ENCODE measurements around the gene EPHA8.
A peak's percentile ranks its signal among the peaks of the same experiment; 100 is the strongest.

EPHA8 gene

DNA sequence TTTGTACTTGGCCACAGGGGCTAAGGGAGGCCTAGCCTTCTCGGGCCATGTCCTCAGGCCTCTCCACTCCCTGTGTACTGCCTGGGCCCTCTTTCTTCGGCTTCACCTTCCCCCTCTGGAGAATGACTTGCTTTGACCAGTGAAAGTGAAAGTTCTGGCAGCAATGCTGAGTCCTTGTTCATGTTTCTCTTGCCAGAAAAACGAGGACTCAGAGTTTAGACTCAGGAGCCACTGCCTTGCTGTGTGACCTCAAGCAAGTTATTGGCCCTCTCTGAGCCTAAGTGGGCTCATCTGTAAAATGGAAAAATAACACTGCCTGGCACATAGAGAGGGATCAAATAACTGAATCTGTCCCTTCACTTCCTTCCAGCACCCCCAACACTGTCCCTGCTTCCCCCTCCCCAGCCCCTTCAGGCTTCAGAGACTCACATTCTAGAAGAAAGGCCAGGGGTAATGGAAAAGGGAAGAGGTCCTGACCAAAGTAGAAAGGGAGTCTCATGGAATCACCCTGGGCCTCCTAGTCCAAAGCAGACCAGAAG is 74.7 kb downstream of the EPHA8 start:
- H3K9me3 Mint-ChIP-seq: no peaks in the 10 kb centered on the region
- H3K4me1 Mint-ChIP-seq (ENCODE audit: low read depth): peaks cover 79% of the 10 kb centered on the region
- H3K4me3 Mint-ChIP-seq: peak overlapping the region; percentile 79
- intact Hi-C loops (cut with micrococcal nuclease): no loop called here
- H3K27me3 Mint-ChIP-seq: peaks cover 25% of the 10 kb centered on the region
- peaks cover 55% of the 10 kb centered on the region for H3K36me3 Mint-ChIP-seq (ENCODE audit: low read depth)
- H3K27ac Mint-ChIP-seq: peak overlapping the region; percentile 72

GRCh38 chr1:22638476-22639234 is 75.4 kb downstream of the EPHA8 start:
- no peaks in the 10 kb centered on the region for H3K9me3 Mint-ChIP-seq

DNA sequence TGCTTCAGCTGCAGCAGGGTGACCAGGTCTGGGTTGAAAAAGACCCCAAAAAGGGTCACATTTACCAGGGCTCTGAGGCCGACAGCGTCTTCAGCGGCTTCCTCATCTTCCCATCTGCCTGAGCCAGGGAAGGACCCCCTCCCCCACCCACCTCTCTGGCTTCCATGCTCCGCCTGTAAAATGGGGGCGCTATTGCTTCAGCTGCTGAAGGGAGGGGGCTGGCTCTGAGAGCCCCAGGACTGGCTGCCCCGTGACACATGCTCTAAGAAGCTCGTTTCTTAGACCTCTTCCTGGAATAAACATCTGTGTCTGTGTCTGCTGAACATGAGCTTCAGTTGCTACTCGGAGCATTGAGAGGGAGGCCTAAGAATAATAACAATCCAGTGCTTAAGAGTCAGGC is 76.0 kb downstream of the EPHA8 start:
- Mint-ChIP-seq H3K4me1 (ENCODE audit: low read depth) (peaks cover 82% of the 10 kb centered on the region), H3K27ac (peak overlapping the region; percentile 52), H3K27me3 (peaks cover 15% of the 10 kb centered on the region), H3K36me3 (ENCODE audit: low read depth) (peaks cover 67% of the 10 kb centered on the region), H3K4me3 (peak overlapping the region; percentile 79), H3K9me3 (no peaks in the 10 kb centered on the region)
- intact Hi-C loops (cut with micrococcal nuclease): no loop called here

More at GRCh38 chr1:22638476-22639234, 75.4 kb downstream of the EPHA8 start:
- Mint-ChIP-seq H3K27ac (peak overlapping the region; percentile 72), H3K4me1 (ENCODE audit: low read depth) (peaks cover 82% of the 10 kb centered on the region), H3K36me3 (ENCODE audit: low read depth) (peaks cover 61% of the 10 kb centered on the region), H3K27me3 (peaks cover 19% of the 10 kb centered on the region), H3K4me3 (peak overlapping the region; percentile 79)
- intact Hi-C loops (cut with micrococcal nuclease): no loop called here

DNA sequence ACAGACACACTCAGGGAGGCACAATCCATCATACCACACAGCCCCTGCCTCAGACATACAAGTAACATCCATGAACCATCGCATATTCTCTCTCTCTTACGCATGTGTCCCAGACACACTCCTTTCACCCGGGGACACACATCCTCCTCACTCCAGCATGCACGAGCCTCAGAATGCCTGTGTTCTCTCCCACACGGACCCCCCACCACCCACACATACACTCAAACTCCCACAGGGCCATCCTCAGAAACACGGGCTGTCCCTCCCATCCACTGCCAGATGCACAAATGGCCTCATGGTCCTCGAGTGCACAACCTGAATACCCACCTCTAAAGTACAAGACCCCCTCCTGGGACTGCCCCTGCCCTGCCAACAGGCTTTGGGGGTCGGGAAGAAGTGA is 78.0 kb downstream of the EPHA8 start:
- peaks cover 87% of the 10 kb centered on the region for H3K4me1 Mint-ChIP-seq (ENCODE audit: low read depth)
- H3K4me3 Mint-ChIP-seq: no peak overlapping the region
- intact Hi-C loops (cut with micrococcal nuclease): loop anchor here (5.0 kb wide), 1 partner anchor 99 kb away; no protein-coding TSS in a partner anchor
- peaks cover 10% of the 10 kb centered on the region for H3K27me3 Mint-ChIP-seq
- no peaks in the 10 kb centered on the region for H3K9me3 Mint-ChIP-seq
- peaks cover 86% of the 10 kb centered on the region for H3K36me3 Mint-ChIP-seq (ENCODE audit: low read depth)
- peak overlapping the region; percentile 25 for H3K27ac Mint-ChIP-seq

DNA sequence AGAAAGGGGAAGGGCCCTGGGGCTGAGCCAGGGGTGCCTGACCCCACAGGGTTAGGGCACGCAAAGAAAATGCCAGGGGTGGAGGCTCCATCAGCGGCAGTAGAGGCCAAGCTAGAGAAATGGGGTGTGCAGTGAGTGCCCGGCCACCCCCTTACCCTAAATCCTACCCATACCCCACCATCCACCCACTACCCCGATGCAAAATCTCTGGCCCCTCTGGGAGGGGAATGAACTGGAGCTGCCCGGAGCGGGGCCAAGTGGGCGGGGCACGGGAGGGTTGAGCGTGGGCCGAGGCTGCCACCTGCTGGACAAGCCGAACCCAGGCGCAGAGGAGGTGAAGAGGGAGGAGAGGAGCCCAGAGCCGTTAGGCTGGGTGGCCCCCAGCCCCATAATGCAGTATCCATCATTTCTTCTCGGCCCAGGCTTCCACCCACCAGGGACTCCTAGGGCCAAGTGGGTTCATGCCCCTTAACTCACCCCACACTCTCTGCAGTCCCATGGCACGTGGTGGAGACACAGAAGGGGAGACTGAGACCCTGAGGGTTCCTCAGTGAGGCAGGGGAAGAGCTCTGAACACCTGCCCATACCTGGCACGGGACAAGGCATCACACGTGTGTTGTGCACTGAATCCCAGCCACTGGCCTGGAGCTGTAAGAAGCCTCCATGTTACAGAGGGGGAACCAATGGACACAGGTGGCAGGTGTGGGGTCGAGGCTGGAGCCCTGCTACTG is 78.8 kb downstream of the EPHA8 start:
- Mint-ChIP-seq H3K4me1 (ENCODE audit: low read depth) (peaks cover 85% of the 10 kb centered on the region), H3K9me3 (no peaks in the 10 kb centered on the region), H3K27me3 (peaks cover 10% of the 10 kb centered on the region), H3K27ac (peak overlapping the region; percentile 85), H3K4me3 (peak overlapping the region; percentile 4), H3K36me3 (ENCODE audit: low read depth) (peaks cover 85% of the 10 kb centered on the region)
- intact Hi-C loops (cut with micrococcal nuclease): loop anchor here (1.0 to 5.0 kb wide), 2 partner anchors 100 to 222 kb away; no protein-coding TSS in a partner anchor

- H3K27me3 Mint-ChIP-seq: peaks cover 10% of the 10 kb centered on the region
- H3K4me3 Mint-ChIP-seq: peak within 1 kb of the TSS; percentile 77
- H3K27ac Mint-ChIP-seq: peak within 1 kb of the TSS; percentile 85
- peaks cover 81% of the 10 kb centered on the region for H3K4me1 Mint-ChIP-seq (ENCODE audit: low read depth)
- H3K36me3 Mint-ChIP-seq (ENCODE audit: low read depth): peaks cover 85% of the 10 kb centered on the region
- intact Hi-C loops (cut with micrococcal nuclease): loop anchor here (5.0 kb wide), 1 partner anchor 101 kb away; no protein-coding TSS in a partner anchor
- H3K9me3 Mint-ChIP-seq: no peaks in the 10 kb centered on the region
Observed at GRCh38 chr1:22643381-22643780, 80.1 kb downstream of the EPHA8 start, which contains the start of gene C1QC. TSS of gene C1QC (plus strand) at chr1:22643633. CDS start at chr1:22644024, 391 bp downstream.

DNA sequence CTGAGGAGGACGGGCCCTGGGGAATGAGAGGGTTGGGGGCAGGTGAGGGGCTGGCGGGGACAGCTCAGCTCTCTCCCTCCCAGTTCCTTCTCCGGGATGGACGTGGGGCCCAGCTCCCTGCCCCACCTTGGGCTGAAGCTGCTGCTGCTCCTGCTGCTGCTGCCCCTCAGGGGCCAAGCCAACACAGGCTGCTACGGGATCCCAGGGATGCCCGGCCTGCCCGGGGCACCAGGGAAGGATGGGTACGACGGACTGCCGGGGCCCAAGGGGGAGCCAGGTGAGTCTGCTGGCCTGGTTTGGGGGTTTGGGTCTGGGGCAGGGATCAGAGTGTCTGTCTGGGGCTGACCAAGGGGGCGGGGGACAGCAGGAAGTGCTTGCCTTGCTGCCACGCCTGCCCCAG is 80.6 kb downstream of the EPHA8 start:
- H3K4me3 Mint-ChIP-seq: peak overlapping the region; percentile 77
- H3K27ac Mint-ChIP-seq: peak overlapping the region; percentile 85
- peaks cover 10% of the 10 kb centered on the region for H3K27me3 Mint-ChIP-seq
- H3K36me3 Mint-ChIP-seq (ENCODE audit: low read depth): peaks cover 85% of the 10 kb centered on the region
- H3K9me3 Mint-ChIP-seq: no peaks in the 10 kb centered on the region
- intact Hi-C loops (cut with micrococcal nuclease): loop anchor here (5.0 kb wide), 1 partner anchor 102 kb away; no protein-coding TSS in a partner anchor
- H3K4me1 Mint-ChIP-seq (ENCODE audit: low read depth): peaks cover 76% of the 10 kb centered on the region

GRCh38 chr1:22645931-22646330 is 82.6 kb downstream of the EPHA8 start:
- Mint-ChIP-seq H3K4me1 (ENCODE audit: low read depth) (peaks cover 81% of the 10 kb centered on the region), H3K27me3 (peaks cover 6% of the 10 kb centered on the region), H3K36me3 (ENCODE audit: low read depth) (peaks cover 76% of the 10 kb centered on the region), H3K27ac (peak overlapping the region; percentile 85), H3K9me3 (no peaks in the 10 kb centered on the region), H3K4me3 (peak overlapping the region; percentile 77)
- intact Hi-C loops (cut with micrococcal nuclease): no loop called here

GRCh38 chr1:22646384-22646783 is 83.1 kb downstream of the EPHA8 start:
- Mint-ChIP-seq H3K36me3 (ENCODE audit: low read depth) (peaks cover 72% of the 10 kb centered on the region), H3K9me3 (no peaks in the 10 kb centered on the region), H3K4me1 (ENCODE audit: low read depth) (peaks cover 81% of the 10 kb centered on the region), H3K4me3 (peak overlapping the region; percentile 77), H3K27ac (peak overlapping the region; percentile 85), H3K27me3 (peaks cover 4% of the 10 kb centered on the region)
- intact Hi-C loops (cut with micrococcal nuclease): no loop called here

DNA sequence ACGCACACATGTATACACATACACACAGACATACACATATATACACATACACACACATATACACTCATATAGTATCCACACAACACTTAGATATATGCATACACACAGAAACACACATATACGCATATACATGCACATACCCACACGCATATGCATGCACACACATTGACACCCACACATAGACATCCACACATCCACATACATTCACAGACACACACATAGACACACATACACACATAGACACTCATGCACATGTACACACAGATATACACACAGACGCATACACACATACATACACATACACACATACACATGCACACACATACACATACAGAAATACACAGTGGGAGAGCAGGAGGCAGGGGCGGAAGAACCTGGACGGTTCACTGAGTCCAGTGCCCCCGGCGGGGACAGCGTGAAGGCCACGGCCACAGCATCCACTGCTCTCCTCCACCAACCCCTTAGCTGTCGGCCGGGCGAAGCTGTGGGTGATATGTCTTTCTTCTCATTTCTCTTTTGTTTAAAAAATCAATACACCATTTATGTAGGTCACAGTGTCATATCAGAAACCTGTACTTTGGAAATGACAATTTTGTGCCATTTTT is 86.9 kb downstream of the EPHA8 start:
- Mint-ChIP-seq H3K27me3 (peaks cover 12% of the 10 kb centered on the region), H3K4me1 (ENCODE audit: low read depth) (peaks cover 78% of the 10 kb centered on the region), H3K27ac (peak overlapping the region; percentile 80), H3K4me3 (no peak overlapping the region), H3K9me3 (no peaks in the 10 kb centered on the region), H3K36me3 (ENCODE audit: low read depth) (peaks cover 68% of the 10 kb centered on the region)
- intact Hi-C loops (cut with micrococcal nuclease): no loop called here

DNA sequence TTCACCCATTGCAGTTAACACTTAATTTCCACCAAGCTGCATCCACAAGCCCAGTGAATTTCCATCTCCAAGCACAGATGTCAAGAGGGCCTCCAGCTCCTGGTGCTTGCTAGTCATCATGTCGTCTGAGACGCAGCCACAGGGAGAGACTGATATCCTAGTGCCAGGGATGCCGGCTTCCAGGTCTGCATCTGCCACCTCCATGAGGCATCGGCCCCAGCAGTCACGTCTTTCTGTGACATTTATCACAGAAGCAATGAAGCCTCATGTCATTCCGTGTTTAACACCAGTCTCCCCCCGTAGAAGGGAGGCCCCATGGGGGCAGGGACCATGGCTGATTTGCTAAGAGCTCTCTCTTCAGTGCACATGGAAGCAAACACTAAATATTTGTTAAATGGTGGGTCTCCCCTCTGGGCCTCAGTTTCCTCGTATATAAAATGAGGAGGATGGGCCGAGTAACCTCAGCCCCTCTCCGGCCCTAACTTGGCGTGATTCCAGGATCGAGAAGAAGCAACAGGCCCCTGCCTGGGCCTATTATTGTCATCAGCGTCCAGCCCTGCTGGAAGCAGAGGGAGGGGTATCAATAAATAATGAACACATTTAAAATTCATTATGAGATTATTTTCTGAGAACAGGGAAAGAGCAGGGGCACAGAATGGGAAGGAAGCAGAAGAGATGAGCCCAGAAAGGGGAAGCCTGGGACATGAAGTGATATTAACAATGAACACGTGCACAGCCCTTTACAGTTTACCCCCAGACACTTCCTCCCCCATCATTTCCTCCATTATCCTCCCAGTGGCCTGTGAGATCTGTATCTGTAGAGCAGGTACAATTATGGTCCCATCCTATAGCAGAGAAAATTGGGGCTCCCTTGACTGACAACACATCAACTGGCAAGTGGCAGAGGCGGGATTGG is 88.9 kb downstream of the EPHA8 start:
- Mint-ChIP-seq H3K27ac (peak overlapping the region; percentile 80), H3K27me3 (peaks cover 25% of the 10 kb centered on the region), H3K4me1 (ENCODE audit: low read depth) (peaks cover 76% of the 10 kb centered on the region), H3K4me3 (peak overlapping the region; percentile 81), H3K9me3 (no peaks in the 10 kb centered on the region), H3K36me3 (ENCODE audit: low read depth) (peaks cover 69% of the 10 kb centered on the region)
- intact Hi-C loops (cut with micrococcal nuclease): no loop called here

DNA sequence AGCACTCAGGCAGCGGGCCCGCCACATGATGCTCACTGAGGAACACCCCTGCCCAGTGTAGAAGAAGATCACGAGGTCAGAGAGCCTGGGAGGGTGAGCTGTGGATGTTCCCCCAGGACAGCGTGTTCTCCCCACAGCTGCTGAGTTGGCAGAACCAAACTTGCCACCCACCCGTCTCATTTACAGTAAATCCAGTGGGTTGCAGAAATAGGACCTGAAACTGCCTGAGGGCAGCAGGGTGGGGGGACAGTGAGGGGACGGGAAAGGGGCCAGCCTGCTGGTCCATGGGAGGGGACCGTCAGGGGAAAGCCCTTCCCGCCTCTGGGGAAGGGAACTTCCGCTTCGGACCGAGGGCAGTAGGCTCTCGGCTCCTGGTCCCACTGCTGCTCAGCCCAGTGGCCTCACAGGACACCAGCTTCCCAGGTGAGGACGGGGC is 89.6 kb downstream of the EPHA8 start, which contains the start of gene C1QB:
C1QB (plus strand) TSS at position 356 of the 436 bp plus-strand sequence. CDS start 6,227 bp downstream, outside the sequence.
- H3K9me3 Mint-ChIP-seq: no peaks in the 10 kb centered on the region
- H3K27ac Mint-ChIP-seq: peak within 1 kb of the TSS; percentile 80
- H3K27me3 Mint-ChIP-seq: peaks cover 25% of the 10 kb centered on the region
- intact Hi-C loops (cut with micrococcal nuclease): no loop called here
- peak within 1 kb of the TSS; percentile 81 for H3K4me3 Mint-ChIP-seq
- H3K36me3 Mint-ChIP-seq (ENCODE audit: low read depth): peaks cover 69% of the 10 kb centered on the region
- H3K4me1 Mint-ChIP-seq (ENCODE audit: low read depth): peaks cover 79% of the 10 kb centered on the region

All from dendritic cell treated with granulocyte-macrophage colony-stimulating factor and Interleukin-4, amounts not matched to agents 40 ng/mL and 50 ng/mL, for 4 days (primary cell).